Effector CD8-positive, alpha-beta T cell (primary cell): ENCODE results near the gene C6orf163.
A peak's percentile ranks its signal among the peaks of the same experiment; 100 is the strongest.

ENCODE experiments used
- DNase-seq: peaks from one replicate; lab custom pipeline; 2025; lab: John Stamatoyannopoulos, UW

Gene C6orf163

DNA sequence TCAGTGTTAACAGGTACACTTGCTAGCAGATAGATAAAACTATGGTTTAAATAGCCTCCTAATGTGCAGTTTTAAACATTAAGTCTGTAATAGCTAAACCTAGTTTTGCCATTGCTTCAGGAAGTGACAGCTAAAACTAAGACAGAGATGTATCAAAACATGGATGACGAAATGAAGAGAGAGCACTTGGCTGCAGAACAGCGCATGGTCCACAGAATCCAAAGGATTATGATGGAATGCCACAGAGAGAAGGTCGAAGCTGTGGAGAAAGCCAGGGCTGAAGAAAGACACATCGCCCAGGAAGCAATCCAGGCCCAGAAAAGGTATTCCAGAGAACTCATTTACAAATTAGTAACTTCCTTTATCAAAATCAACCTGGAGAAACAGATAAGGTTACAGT, 11.6 kb downstream of the C6orf163 start:
- DNase-seq, result no peak

DNA sequence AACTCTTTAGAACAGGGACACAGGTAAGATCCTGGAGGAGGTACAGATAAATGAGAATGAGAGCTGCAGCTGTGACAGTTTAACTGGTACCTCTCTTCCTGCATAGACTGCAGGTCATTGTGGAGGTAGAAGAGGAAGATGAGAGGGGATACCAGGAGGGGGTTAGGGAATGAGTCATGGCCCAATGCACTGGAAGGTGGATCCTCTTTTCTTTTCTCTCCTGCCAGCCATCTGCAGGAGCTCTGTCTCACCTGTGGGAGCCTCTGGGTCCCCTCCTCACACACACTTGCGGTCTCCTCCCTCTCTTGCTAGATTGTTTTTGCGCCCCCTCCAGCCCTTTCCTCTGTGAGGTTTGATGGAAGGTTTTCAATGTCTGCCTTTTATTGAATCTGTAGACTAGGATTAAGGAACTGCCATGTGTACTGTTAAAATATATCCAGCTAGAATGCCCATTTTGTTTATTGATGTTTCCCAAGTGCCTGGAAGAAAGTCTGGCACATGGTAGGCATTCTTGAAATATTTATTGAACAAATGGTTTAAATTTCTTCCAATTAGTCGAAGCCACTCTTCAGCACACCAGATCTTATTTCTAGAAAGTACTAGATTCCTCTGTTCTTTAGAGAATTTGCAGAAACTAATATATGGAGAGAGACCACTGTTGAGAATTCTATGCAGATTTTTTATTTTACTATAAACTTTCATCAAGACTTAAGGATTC, 13.0 kb downstream of the C6orf163 start:
- no peak for DNase-seq

DNA sequence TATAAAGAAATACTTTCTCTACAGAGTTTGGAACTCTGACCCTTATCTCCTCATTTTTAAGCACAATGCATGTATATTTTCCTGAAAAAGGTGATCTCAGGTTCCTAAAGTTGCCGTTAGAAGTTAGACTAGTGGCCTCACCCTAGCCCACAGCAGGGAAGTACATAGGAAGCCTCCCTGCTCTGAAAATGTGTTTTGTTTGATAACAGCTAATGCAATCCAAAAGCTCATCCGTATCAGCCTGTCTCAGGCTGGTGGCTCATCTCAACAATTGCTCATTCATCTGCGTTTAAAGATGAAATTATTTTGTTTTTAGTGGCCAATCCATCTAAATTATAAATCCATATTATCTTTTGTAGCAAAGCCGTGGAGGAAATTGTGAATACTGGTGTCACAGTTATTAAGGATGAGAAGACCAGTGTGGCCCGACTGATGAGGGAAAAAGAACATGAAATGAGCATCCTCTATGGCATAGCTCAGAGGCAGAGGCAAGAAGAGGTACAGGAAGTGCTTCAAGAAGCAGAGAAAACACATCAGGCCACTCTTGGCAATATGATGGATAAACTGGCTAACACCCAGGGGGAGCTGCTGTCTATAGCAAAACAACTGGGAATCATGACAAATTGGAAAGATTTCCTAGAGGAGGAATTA, 20.1 kb downstream of the C6orf163 start:
- DNase-seq, result no peak

DNA sequence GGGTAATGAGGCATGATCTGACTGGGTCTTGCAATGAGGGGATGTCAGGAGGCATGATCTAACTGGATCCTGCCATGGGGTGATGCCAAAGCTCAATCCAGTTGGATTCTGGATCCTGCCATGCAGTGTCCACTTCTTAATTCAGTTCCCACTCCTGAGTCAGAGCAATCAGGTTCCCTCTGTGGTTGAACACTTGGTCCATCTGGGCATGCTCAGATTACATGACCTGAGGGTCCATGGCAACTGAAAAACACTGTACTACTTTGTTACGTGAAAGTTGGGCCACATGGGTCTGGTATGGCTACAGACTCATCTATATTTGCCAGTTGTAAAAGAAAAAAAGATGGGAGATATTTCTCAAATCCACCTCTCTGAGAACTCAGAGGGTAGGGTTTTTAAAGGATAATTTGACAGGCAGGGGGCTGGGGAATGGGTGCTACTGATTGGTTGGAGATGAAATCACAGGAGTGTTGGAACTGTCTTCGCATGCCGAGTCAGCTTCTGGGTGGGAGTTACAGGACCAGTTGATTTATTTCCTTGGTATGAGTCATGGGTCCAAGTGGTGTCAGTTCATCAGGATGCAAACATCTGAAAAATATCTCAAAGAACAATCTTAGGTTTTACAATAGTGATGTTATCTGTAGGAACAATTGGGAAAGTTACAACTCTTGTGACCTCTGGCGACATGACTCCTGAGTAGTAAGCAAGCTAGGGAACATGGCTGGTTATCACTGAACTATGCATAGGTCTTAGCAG, 21.6 kb downstream of the C6orf163 start:
- no peak for DNase-seq

DNA sequence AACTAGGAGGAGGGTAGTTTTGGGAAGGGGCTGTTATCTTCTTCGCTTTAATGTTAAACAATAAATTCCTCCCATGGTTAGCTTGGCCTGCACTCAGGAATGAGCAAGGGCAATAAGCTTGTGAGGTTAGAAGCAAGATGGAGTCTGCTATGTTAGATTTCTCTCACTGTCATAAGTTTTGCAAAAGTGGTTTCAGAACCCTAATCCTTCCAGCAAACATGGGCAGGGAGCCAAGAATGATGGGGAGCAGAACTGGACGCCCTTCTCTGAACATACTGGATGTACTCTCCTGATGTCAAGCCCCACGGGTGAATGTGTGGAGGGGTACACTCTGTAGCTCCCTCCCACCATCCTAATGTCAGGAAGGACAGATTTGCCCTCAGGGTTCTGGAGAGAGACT, 22.3 kb downstream of the C6orf163 start:
- DNase-seq, result no peak

DNA sequence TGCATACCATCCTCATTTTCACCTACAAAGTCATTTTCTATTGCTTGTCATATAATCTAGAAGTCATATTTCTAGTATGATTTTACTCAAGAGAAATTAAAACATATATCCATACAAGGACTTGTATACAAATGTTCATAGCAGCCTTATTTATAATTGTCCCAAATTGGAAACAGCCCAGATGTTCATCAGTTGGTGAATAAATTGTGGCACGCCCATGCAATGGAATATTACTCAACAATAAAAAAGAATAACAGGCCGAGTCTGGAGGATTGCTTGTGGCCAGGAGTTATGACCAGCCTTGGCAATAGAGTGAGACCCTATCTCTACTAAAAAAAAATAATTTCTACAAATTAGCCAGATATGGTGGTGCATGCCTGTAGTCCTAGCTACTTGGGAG, 28.8 kb downstream of the C6orf163 start:
- DNase-seq, result no peak

GRCh38 chr6:87375315-87375714, 30.7 kb downstream of the C6orf163 start:
- DNase-seq, result no peak

DNA sequence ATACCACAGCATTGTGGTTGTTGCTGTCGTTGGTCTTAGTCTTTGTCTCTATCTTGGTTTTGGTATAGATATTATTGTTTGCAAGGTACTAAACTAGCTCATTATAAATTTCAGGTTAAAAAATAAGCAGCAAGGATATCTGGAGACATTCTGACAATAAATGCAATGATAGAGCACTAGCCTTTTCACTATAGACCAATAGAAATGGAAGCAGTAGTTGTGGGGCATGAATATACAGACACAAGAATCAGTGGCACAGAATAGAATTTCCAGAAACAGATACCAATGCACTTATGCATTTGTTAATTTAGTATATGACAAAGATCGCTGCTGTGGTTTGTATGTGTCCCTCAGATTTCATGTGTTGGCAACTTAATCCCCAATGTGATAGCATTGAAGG, 32.0 kb downstream of the C6orf163 start:
- no peak for DNase-seq

GRCh38 chr6:87378947-87379346, 34.3 kb downstream of the C6orf163 start:
- DNase-seq, result no peak

- DNase-seq, result no peak
Measured at GRCh38 chr6:87382861-87383260, 38.2 kb downstream of the C6orf163 start.

DNA sequence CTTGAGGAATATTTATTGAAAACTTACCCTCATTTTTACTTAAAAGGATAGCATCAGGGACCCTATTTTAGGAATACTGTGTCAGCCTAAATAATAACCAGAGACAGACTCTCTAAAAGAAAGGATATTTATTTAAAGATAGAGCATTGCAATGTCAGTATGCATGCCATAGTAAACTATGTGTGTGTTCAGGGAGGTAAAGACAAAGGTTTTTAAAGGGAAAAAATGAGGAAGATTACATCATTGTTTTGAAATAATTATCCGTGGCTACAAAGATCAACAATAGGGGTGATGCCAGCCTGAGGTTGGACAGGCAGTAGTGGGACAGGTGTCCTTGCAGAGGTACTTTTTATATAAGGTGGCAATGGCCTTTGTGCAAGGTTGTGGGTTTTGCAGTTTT, 39.4 kb downstream of the C6orf163 start:
- no peak for DNase-seq

- no peak for DNase-seq
Measured at GRCh38 chr6:87384449-87384848, 39.8 kb downstream of the C6orf163 start.

DNA sequence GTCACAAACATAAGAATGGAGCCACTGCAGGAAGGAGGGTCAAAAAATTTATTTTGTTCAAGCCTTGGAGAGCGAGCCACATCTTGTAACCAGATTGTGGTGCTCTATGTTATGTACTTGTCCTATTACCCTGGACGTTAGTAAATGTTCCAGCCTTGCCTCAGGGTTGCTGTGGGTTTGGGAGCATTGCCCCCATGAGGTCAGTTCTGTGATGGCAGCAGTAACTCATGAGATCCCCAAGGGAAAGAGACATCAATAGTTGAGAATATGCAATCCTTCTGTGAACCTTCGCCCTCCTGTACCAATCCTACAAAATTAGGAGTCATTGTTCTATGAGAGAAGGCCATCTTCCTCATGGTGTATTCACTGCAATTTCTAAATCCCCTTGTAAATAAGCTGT, 46.7 kb downstream of the C6orf163 start:
- no peak for DNase-seq

- no peak for DNase-seq
Measured at GRCh38 chr6:87393026-87393622, 48.5 kb downstream of the C6orf163 start.

- no peak for DNase-seq
Measured at GRCh38 chr6:87395431-87395830, 50.8 kb downstream of the C6orf163 start.

- no peak for DNase-seq
Measured at GRCh38 chr6:87396595-87397392, 52.2 kb downstream of the C6orf163 start.

GRCh38 chr6:87397656-87398055, 53.0 kb downstream of the C6orf163 start:
- DNase-seq, result no peak

DNA sequence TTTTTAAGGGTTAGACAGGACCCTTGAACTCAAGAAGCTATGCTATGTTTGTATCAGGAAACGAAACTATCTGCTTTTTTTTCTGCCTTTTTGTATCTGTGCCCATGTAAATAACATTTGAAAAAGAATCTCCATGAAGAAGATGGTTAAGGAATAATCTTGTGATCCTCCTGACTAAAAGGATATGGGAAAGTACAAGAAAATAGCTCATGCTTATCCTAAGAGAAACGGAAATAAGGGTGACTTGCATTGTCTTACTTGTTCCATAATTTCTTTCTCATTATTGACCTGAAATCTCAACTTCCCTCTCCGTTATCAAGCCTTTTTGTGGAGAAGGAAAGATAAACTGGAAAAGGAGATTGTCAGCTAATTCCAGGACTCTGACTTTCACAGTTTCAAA, 57.2 kb downstream of the C6orf163 start:
- no peak for DNase-seq

DNA sequence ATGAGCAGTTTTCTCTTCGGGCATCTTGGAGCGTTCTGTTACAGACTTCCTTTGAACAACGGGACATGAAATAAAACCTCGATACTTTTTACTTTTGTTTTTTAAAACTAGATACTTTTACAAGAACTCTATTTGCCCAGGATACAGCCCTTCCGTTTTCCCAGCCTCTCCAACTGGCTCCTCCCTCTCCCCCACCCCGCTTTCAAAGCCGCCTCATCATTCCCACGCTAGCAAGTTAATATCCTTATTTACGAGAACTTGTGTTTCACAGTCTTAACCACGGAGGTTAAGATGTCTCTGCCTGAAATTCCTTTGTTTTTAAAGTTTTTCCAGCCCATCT, 62.9 kb downstream of the C6orf163 start:
- DNase-seq, result no peak

DNA sequence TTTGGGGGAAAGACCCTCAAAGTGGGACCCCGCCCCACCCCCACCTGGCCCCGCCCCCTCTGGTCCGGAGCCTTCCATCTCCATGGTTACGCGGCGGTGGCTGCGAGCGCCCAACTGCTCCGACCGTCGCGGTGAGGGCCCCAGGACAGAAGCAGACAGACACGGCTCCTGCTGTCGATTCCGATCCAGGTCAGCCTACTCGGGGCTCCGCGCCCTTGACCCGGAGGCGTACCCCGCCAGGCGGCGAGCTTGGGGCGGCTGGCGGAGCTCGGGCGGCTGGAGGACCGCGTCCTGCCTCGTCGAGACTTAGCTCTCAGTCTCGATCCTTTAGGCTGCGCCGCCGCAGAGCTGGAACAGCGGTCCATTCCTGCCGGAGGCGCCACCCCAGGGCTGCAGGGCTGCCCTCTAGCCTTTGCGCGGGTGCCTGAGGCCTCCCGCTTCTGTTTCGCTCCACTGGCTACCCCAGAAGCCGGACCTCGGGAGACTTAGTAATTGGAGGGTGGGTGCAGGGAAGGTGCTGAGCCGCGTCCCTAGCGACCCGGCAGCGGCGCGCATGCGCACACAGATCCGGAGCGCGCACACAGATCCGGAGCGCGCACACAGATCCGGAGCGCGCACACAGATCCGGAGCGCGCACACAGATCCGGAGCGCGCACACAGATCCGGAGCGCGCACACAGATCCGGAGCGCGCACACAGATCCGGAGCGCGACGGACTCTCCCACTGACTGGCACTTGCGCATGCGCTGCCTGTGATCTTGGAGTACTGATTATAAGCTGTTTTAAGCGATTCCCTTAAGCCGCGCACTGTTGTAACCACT, 63.5 kb downstream of the C6orf163 start, which contains the start of gene CFAP206:
Gene CFAP206 (plus strand): TSS at position 72 of the 820 bp plus-strand sequence. CDS start 1,868 bp downstream, outside the sequence.
- peak; percentile 80 for DNase-seq

GRCh38 chr6:87408721-87409155, 64.1 kb downstream of the C6orf163 start:
- no peak for DNase-seq
